NCI-H2196 (cell line): ENCODE data around the gene RNF222.
"Not testable (repeated sequence)": the region's sequence is repeated elsewhere in the genome, so short reads cannot be mapped to it uniquely, and the experiment has no call there.

Experiments
- DNase-seq: peaks from one replicate; lab custom pipeline; 2025; ENCODE audit not compliant: unreplicated experiment; lab: John Stamatoyannopoulos, UW

The RNF222 gene

GRCh38 chr17:8413328-8413727 lies 15.7 kb upstream of the RNF222 start:
- DNase-seq: no peak

- DNase-seq: no peak
These were observed 14.5 kb upstream of the RNF222 start for GRCh38 chr17:8412089-8412488.

- no peak for DNase-seq
These were observed 13.2 kb upstream of the RNF222 start for GRCh38 chr17:8410883-8411238.

- peak; percentile 76 for DNase-seq
These were observed 12.6 kb upstream of the RNF222 start for GRCh38 chr17:8409966-8410882.

- no peak for DNase-seq
These were observed 10.7 kb upstream of the RNF222 start for GRCh38 chr17:8408371-8408770.

- DNase-seq: no peak
These were observed 8.5 kb upstream of the RNF222 start for GRCh38 chr17:8406174-8406573.

- DNase-seq: no peak
These were observed 7.9 kb upstream of the RNF222 start for GRCh38 chr17:8405499-8406016.

GRCh38 chr17:8402921-8403536 lies 5.4 kb upstream of the RNF222 start:
- DNase-seq: no peak

- no peak for DNase-seq
These were observed 3.5 kb upstream of the RNF222 start for GRCh38 chr17:8401107-8401506.

GRCh38 chr17:8398980-8399379 lies 1.4 kb upstream of the RNF222 start:
- no peak for DNase-seq

- DNase-seq: not testable (repeated sequence)
These were observed 3.1 kb downstream of the RNF222 start for GRCh38 chr17:8394497-8394896.

GRCh38 chr17:8393470-8394231 lies 4.0 kb downstream of the RNF222 start:
- DNase-seq: no peak

- DNase-seq: no peak
These were observed 4.8 kb downstream of the RNF222 start for GRCh38 chr17:8392674-8393469.

- no peak for DNase-seq
These were observed 5.4 kb downstream of the RNF222 start for GRCh38 chr17:8392274-8392673.

- no peak for DNase-seq
These were observed 5.9 kb downstream of the RNF222 start for GRCh38 chr17:8391711-8392110.

GRCh38 chr17:8387914-8388651 lies 9.5 kb downstream of the RNF222 start:
- no peak for DNase-seq

GRCh38 chr17:8386841-8387240 lies 10.8 kb downstream of the RNF222 start:
- DNase-seq: no peak

GRCh38 chr17:8384801-8385378 lies 12.7 kb downstream of the RNF222 start:
- no peak for DNase-seq

- DNase-seq: peak; percentile 91
These were observed 14.3 kb downstream of the RNF222 start, which contains the start of gene RPL26 for GRCh38 chr17:8383143-8383822. TSS of gene RPL26 (minus strand) at chr17:8383193. CDS start at chr17:8382310, 883 bp downstream.
